ENCODE data around the gene MTMR12.
"Not testable (repeated sequence)": the region's sequence is repeated elsewhere in the genome, so short reads cannot be mapped to it uniquely, and the experiment has no call there.

Gene MTMR12

GRCh38 chr5:32295966-32296772 is 16.6 kb downstream of the MTMR12 start:
- not testable (repeated sequence) for DNase-seq

DNA sequence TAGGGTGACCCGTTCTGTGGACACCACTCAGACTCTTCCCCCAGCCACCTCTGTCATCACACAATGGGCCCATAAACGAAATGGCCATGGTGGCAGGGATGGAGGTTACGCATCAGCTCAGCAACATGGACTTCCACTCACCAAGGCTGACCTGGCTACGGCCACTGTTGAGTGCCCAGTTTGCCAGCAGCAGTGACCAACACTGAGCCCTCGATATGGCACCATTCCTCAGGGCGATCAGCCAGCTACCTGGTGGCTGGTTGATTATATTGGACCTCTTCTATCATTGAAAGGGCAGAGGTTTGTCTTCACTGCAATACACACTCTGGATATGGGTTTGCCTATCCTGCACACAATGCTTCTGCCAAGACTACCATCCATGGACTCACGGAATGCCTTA is 21.1 kb downstream of the MTMR12 start:
- no peak for DNase-seq

DNA sequence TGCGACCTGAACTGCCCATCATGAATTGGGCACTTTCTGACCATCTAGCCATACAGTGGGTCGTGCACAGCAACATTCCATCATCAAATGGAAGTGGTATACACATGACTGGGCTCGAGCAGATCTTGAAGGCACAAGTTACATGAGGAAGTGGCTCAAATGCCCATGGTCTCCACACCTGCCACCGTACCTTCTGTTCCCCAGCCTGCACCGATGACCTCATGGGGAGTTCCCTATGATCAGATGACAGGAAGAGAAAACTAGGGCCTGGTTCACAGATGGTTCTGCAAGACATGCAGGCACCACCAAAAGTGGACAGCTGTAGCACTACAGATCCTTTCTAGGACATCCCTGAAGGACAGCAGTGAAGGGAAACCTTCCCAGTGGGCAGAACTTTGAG is 21.8 kb downstream of the MTMR12 start:
- DNase-seq = no peak

DNA sequence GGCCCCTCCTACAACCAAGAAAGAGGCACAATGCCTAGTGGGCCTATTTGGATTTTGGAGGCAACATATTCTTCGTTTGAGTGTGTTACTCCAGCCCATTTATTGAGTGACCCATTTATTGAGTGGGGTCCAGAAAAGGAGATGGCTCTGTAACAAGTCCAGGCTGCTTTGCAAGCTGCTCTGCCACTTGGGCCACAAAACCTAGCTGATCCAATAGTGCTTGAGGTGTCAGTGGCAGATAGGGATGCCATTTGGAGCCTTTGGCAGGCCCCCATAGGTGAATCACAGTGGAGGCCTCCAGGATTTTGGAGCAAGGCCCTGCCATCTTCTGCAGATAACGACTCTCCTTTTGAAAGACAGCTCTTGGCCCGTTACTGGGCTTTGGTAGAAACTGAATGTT is 22.2 kb downstream of the MTMR12 start:
- not testable (repeated sequence) for DNase-seq

GRCh38 chr5:32289986-32290385 is 22.8 kb downstream of the MTMR12 start:
- not testable (repeated sequence) for DNase-seq

GRCh38 chr5:32288135-32288534 is 24.6 kb downstream of the MTMR12 start:
- not testable (repeated sequence) for DNase-seq

- not testable (repeated sequence) for DNase-seq
These were observed 25.2 kb downstream of the MTMR12 start for GRCh38 chr5:32287525-32287924.

GRCh38 chr5:32285510-32286138 is 27.1 kb downstream of the MTMR12 start:
- DNase-seq = no peak

DNA sequence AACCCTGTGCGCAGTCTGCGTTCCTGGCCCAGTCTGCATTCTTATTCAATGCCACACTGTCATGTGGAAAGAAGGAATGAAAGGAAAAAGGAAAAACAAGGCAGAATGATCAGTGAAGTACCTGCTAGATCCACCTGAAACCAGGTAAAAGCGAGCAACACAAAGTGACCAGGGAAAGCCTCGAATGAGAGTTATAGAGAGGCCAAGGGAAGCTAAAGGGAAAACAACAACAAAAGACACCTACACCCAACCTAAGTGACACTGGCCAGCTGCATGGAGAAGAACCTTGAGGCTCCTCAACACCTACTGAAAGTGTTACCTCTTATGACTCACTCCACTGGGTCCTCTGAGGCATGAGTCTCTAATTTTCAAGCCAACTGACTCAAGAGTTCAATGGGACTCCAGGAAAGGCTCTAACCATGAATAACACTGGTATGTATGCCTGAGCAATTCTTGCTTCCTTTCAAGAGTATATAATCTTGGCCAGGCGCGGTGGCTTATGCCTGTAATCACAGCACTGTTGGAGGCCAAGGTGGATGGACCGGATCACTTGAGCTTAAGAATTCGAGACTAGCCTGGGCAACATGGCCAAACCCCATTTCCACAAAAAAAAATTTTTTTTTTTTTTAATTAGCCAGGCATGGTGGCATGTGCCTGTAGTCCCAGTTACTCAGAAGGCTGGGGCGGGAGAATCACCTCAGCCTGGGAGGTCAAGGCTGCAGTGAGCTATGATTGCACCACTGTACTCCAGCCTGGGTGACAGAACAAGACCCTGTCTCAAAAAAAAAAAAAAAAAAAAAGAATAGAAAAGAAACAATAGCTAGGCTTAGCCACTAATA is 29.0 kb downstream of the MTMR12 start:
- DNase-seq = peak; percentile 15

DNA sequence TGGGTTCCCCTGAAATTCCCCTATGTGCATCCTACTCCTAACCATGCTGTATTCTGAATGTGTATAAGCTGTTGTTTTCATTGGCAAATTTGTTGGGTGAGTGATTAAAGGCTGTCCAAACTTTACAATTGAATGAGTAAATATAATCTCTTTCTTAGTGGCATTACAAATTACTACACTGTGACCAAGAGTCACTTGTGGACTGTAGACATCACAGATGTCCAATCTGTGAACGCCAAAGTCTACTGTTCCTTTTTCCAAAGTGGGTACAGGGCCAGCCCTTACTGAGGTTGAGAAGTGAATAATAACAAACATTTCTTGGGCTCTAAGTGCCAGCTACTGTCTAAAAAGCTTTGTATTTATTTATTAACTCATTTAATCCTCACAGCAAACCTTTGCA is 29.7 kb downstream of the MTMR12 start:
- DNase-seq = no peak

DNA sequence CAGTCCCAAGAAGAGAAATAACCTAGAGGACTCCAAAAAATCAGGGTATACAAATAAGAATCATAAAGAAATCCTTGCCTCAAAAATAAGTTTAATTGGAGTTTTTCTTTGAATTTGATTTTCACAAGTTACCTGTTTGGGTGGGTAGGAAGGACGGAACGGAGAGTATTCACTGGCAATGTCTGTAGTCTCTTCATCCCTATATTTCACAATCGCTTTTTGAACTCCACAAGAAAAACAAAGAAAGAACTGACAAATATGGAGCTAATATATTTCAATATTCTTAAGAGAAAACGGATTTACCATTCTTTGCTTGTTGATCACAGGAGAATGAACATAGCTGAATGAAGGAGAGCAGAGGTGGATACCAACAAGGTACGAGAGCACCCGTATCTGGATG is 30.1 kb downstream of the MTMR12 start:
- no peak for DNase-seq

- DNase-seq = not testable (repeated sequence)
These were observed 31.2 kb downstream of the MTMR12 start for GRCh38 chr5:32281378-32282133.

DNA sequence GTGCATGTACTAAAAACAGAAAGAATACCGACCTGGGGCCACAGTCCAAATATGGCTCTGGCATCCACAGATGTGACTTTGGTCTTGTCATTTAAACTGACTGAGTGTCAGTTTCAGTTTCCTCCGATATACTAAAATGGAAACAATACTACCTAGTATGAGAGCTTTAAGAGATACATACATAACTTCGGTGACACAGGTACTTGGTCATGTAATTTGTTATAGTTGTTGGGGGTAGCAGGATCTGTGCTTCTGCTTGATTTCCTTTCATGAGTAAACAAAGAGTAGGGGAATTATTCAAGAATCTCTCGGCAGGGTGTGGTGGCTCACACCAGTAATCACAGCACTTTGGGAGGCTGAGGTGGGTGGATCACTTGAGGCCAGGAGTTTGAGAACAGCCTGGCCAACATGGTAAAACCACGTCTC is 32.1 kb downstream of the MTMR12 start:
- DNase-seq = peak; percentile 40

- DNase-seq = no peak
These were observed 33.0 kb downstream of the MTMR12 start for GRCh38 chr5:32279786-32280185.

GRCh38 chr5:32279223-32279622 is 33.5 kb downstream of the MTMR12 start:
- DNase-seq = no peak

DNA sequence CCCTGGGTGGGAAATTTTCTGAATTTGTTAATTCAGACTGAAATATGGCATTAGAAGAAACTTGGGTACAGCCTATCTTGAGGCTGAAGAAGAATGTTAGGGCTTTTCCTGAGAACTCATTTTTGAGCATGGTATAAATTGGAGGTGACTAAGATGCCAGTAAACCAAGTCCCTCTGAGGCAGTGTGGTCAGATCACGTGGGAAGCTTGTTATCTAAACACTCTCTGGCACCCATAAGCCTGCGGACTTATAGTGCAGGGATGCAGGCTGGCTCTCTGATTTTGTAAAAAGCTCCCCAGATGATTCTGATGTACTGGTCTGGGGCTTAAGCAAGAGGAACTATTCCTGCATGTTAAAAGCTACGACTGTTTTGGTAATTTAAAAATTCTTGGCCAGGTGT is 34.3 kb downstream of the MTMR12 start:
- peak; percentile 15 for DNase-seq

- no peak for DNase-seq
These were observed 34.9 kb downstream of the MTMR12 start for GRCh38 chr5:32277798-32278197.

DNA sequence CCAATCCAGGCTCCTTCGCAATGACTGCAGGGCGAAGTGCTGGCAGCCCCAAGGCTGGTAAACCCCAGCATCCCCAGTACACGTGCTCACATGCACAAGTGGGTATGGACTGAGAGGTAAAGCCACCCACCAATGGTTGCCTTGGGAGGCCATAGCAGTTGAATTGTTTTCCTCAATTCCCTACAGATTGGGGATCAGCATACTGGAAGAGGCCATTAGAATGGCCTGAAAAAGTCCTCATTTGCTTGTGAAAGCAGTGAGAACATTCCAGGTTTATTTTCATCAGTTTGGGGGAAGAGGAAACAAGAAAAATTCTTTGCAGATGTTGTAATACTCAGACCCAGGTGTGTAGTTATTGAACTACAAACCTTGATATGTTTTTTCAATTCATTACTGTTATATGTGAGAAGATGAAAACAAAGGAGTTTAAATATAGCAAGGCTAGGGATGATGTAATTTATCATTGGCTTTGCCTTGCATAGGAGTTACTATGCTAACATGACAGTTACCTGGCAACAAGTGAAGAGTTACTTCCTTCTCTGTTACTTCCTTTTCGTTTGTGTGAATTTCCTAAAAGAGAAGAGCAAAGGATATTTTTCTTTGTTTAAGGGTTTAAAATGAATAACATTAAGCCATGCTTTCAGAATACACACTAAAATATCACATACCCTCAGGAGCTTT is 36.4 kb downstream of the MTMR12 start:
- no peak for DNase-seq

DNA sequence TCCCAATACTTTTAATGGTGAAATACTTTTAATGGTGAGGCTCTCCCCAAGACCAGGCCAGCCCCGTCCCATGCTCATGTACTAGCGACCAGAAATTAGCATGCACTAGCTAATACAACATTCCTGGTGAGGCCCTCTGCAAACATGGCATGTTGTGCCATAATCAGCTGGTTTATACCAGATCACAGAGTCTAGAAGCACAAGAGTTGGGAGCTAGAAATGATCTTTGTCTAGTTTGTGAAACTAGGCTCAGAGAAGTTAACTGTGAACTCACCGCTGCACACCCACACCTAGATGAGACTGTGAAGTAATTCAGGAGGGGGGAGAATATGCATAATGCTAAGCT is 37.4 kb downstream of the MTMR12 start:
- no peak for DNase-seq

- no peak for DNase-seq
These were observed 38.0 kb downstream of the MTMR12 start for GRCh38 chr5:32274548-32275395.

DNA sequence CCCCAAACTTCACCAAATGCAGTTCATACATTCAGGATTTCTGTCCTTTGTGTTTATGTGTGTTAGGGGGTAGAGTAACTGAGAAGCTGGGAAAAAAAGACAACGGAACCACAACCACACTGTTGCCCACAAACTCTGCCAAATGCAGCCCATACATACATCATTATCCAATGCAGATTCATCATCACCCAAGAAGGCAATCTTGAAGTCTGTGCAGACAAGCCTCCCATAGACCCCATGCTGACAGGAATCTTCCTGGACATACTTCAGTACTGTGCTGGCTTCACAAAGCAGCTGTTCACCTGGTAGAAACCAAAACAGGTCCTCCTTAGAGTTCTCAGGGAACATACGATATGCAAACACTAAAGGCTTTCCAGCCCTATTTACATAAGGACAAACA is 38.9 kb downstream of the MTMR12 start:
- no peak for DNase-seq
